Renal cortex interstitium (tissue), 11 donors: ENCODE data around the gene CTNNA3. TPM values are rescaled to one million over a fixed set of nuclear protein-coding genes. Genes with fewer than 3 reads are reported as not detected.

Source experiments
- DNase-seq, 11 donors: peaks; one replicate each; pipeline ENCODE4 v3.0.0-alpha.2; 2013; ENCODE audit warnings: low read depth in 9 of 11, low spot score in 4 of 11; ENCODE audit errors: extremely low read depth in 1 of 11
- polyA plus RNA-seq, 3 donors: library from polyadenylated mRNA; unstranded; fragments of 120-200 nt; gene quantifications; one replicate each; pipeline ENCODE4 v1.2.1, GENCODE V29; 2013; ENCODE audit not compliant: insufficient read length in 3 of 3

CTNNA3 gene
- polyA plus RNA-seq, 3 donors = 2.1 to 4.3 (median 2.9) TPM

- no peak for DNase-seq
Measured at GRCh38 chr10:66782144-66782543, 913.9 kb downstream of the CTNNA3 start.

GRCh38 chr10:66780796-66781195, 915.2 kb downstream of the CTNNA3 start:
- DNase-seq = no peak

GRCh38 chr10:66778351-66778750, 917.6 kb downstream of the CTNNA3 start:
- no peak for DNase-seq

- no peak for DNase-seq
Measured at GRCh38 chr10:66777665-66778064, 918.3 kb downstream of the CTNNA3 start.

- no peak for DNase-seq
Measured at GRCh38 chr10:66773472-66773817, 922.5 kb downstream of the CTNNA3 start.

- no peak for DNase-seq
Measured at GRCh38 chr10:66772548-66773471, 923.2 kb downstream of the CTNNA3 start.

- DNase-seq = no peak
Measured at GRCh38 chr10:66767707-66768106, 928.3 kb downstream of the CTNNA3 start.

GRCh38 chr10:66762218-66762729, 933.7 kb downstream of the CTNNA3 start:
- no peak for DNase-seq

GRCh38 chr10:66760941-66761340, 935.1 kb downstream of the CTNNA3 start:
- DNase-seq = no peak

- DNase-seq = no peak
Measured at GRCh38 chr10:66755474-66755873, 940.5 kb downstream of the CTNNA3 start.

GRCh38 chr10:66752714-66753113, 943.3 kb downstream of the CTNNA3 start:
- no peak for DNase-seq

- no peak for DNase-seq
Measured at GRCh38 chr10:66748217-66748616, 947.8 kb downstream of the CTNNA3 start.

GRCh38 chr10:66747451-66747850, 948.5 kb downstream of the CTNNA3 start:
- DNase-seq = no peak

- no peak for DNase-seq
Measured at GRCh38 chr10:66746711-66747110, 949.3 kb downstream of the CTNNA3 start.

- no peak for DNase-seq
Measured at GRCh38 chr10:66746246-66746645, 949.7 kb downstream of the CTNNA3 start.

GRCh38 chr10:66744915-66745314, 951.1 kb downstream of the CTNNA3 start:
- no peak for DNase-seq

- DNase-seq = no peak
Measured at GRCh38 chr10:66737241-66737640, 958.8 kb downstream of the CTNNA3 start.

GRCh38 chr10:66723608-66724400, 972.2 kb downstream of the CTNNA3 start:
- DNase-seq = peak in 1 of 11 donors; percentile 12

GRCh38 chr10:66719483-66719882, 976.5 kb downstream of the CTNNA3 start:
- no peak for DNase-seq
